Smooth muscle cell of trachea (primary cell): ENCODE results near the gene BPNT1. TPM values are rescaled to one million over a fixed set of nuclear protein-coding genes. Genes with fewer than 3 reads are reported as not detected.

Experiments
- total RNA-seq: library from RNA; depleted of rRNA; stranded (reverse); fragments of >200 nt; gene quantifications from 2 replicates; pipeline ENCODE4 v1.2.1, GENCODE V29; 2014

The BPNT1 gene
- 17.7 and 33.9 TPM in 2 replicates for total RNA-seq

GRCh38 chr1:220089650-220090556, at the start of gene BPNT1:
Gene BPNT1, minus strand, starts transcription at chr1:220089788. Its CDS starts 9,942 bp downstream, at chr1:220079846.

GRCh38 chr1:220094016-220094911, 4.7 kb upstream of the BPNT1 start, which contains the start of gene IARS2:
Gene IARS2, plus strand, starts transcription at chr1:220094132. Its CDS starts 85 bp downstream, at chr1:220094217.

GRCh38 chr1:220046052-220046930, 43.3 kb downstream of the BPNT1 start, which contains the start of gene EPRS1:
Gene EPRS1, minus strand, starts transcription at chr1:220046505. Its CDS starts 117 bp downstream, at chr1:220046388.

Other genes starting within 250 kb of the BPNT1 start
- not detected in 2 replicates for gene SLC30A10, start 161.2 kb downstream of the BPNT1 start, total RNA-seq
- gene EPRS1, start 43.3 kb downstream of the BPNT1 start, total RNA-seq, result 140 and 175 TPM in 2 replicates
- 108 and 119 TPM in 2 replicates for gene IARS2, start 4.3 kb upstream of the BPNT1 start, total RNA-seq
- gene RAB3GAP2, start 182.7 kb upstream of the BPNT1 start, total RNA-seq, result 47.3 and 50.9 TPM in 2 replicates